Fibroblast of mammary gland (primary cell): ENCODE results near the gene GSK3B.
"Not testable (repeated sequence)": the region's sequence is repeated elsewhere in the genome, so short reads cannot be mapped to it uniquely, and the experiment has no call there.

Source experiments
- DNase-seq: peaks from one replicate; pipeline ENCODE4 v3.0.0-alpha.2; 2010; ENCODE audit warnings: low read depth
- H3K4me3 ChIP-seq: 2 replicates; pipeline ENCODE4 v1.5.1; 2011; ENCODE audit warnings: low read depth, mild to moderate bottlenecking, low read length, moderate library complexity; ENCODE audit not compliant: control insufficient read depth
- TF ChIP-seq, protein P1 (sequence below): conservative IDR thresholded peaks from 2 replicates; pipeline ENCODE4 v1.5.1; 2011; ENCODE audit warnings: low read depth, low read length, inconsistent platforms; ENCODE audit not compliant: control insufficient read depth, insufficient read depth

GSK3B gene

DNA sequence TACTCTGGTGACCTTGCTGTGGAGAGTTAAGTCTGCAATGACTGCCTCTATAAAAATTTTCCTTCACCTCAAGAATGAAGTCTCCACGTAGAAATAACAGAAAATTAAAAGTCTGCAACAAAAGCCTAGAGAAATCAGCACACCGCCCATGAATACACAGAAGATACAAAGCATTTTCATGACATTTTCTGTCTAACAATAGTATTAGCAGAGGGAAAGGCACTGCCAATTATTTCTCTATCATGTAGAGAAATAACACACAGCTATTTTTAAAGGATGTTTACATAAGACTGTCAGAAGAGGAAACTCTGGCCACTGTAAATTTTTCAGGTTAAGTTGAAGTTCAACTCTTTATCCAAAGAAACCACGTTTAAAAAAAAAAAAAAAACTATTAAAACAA, 80.8 kb downstream of the GSK3B start:
- no peak overlapping the region for H3K4me3 ChIP-seq
- TF ChIP-seq, protein P1, sequence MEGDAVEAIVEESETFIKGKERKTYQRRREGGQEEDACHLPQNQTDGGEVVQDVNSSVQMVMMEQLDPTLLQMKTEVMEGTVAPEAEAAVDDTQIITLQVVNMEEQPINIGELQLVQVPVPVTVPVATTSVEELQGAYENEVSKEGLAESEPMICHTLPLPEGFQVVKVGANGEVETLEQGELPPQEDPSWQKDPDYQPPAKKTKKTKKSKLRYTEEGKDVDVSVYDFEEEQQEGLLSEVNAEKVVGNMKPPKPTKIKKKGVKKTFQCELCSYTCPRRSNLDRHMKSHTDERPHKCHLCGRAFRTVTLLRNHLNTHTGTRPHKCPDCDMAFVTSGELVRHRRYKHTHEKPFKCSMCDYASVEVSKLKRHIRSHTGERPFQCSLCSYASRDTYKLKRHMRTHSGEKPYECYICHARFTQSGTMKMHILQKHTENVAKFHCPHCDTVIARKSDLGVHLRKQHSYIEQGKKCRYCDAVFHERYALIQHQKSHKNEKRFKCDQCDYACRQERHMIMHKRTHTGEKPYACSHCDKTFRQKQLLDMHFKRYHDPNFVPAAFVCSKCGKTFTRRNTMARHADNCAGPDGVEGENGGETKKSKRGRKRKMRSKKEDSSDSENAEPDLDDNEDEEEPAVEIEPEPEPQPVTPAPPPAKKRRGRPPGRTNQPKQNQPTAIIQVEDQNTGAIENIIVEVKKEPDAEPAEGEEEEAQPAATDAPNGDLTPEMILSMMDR: no peak
- no peak for DNase-seq

DNA sequence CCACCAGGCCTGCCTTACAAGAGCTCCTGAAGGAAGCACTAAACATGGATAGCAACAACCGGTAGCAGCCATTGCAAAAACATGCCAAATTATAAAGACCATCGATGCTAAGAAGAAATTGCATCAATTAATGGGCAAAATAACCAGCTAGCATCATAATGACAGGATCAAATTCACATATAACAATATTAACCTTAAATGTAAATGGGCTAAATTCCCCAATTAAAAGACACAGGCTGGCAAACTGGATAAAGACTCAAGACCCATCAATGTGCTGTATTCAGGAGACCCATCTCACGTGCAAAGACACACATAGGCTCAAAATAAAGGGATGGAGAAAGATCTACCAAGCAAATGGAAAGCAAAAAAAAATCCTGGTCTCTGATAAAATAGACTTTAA, 88.5 kb downstream of the GSK3B start:
- not testable (repeated sequence) for H3K4me3 ChIP-seq, DNase-seq

DNA sequence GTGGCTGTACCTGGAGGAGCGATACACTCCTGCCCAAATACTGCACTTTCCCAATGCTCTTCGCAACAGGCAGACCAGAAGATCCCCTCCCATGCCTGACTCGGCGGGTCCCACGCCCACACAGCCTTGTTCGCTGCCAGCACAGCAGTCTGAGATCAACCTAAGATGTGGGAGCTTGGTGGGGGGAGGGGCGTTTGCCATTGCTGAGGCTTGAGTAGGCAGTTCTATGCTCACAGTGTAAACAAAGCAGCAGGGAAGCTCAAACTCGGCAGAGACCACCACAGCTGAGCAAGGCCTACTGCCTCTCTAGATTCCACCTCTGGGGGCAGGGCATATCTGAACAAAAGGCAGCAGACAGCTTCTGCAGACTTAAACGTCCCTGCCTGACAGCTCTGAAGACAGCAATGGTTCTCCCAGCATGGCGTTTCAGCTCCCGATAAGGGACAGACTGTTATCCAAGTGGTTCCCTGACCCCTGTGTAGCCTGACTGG, 90.2 kb downstream of the GSK3B start:
- peak; percentile 62 for DNase-seq

DNA sequence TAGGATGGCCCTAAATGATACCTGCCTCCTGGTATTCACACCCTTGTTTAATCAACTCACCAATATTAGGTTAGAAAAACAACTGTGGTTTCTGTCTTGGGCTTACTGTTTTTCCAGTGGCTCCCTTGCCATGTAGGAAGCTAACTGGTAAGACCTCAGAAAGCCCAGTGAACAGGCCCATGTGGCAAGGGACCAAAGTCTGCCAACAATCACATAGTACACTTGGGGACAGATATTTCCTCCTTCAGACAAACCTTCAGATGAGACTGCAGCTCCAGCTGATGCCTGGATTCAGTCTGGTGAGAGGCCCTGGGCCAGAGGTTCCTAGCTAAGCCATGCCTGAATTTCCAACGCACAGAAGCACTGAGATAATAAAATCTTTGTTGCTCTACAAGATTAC, 96.1 kb downstream of the GSK3B start:
- H3K4me3 ChIP-seq: no peak overlapping the region
- no peak for DNase-seq
- TF ChIP-seq, protein P1: no peak

More for the DNA sequence above, 90.2 kb downstream of the GSK3B start:
- H3K4me3 ChIP-seq: not testable (repeated sequence)

DNA sequence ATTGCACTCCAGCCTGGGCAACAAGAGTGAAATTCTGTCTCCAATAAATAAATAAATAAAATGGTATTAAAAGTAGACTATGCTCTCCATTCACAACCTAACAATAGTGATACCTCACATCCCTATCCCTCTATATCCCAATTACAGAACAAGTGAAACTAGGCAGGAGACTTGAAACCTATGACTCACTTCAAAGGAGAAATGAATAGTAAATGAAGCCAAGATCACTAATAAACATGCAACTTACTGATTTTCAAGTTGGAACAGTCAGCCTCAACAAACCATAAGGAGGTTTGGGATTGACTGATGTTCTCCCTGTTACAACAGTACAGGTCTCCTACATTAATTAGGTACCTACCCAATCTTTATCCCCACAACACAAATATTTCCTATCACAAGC, 103.4 kb downstream of the GSK3B start:
- TF ChIP-seq, protein P1: no peak
- no peak overlapping the region for H3K4me3 ChIP-seq
- DNase-seq: peak; percentile 57

DNA sequence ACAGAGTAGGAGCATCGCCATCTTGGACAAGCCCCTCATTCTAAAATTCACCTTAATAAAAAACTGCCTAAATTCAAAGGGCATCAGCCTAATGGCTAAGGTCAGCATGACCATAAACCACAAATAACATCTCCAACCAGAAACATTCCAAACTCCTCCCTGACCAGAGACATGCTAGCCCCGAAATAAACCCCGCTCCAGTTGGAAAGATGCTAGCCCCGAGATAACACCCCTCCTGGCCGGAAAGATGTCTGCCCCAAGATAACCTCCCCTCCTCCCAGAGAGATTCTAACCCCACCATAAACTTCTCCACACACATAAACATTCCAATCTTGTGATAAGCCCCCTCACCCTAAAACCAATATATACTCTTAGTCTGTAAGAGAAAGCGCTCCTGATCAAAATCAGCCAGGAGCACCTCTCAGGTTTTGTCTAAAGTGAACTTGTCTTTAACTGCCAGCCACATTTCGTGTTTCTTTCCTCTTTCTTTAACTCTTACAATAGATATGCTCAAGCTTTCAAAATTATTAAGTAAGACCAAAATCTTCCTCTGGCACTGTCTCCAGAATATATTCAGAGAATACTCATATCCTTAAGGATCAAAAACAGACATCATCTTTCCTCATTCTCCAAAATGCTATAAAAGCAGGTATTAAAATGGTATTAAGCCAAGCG, 104.1 kb downstream of the GSK3B start:
- DNase-seq: no peak

DNA sequence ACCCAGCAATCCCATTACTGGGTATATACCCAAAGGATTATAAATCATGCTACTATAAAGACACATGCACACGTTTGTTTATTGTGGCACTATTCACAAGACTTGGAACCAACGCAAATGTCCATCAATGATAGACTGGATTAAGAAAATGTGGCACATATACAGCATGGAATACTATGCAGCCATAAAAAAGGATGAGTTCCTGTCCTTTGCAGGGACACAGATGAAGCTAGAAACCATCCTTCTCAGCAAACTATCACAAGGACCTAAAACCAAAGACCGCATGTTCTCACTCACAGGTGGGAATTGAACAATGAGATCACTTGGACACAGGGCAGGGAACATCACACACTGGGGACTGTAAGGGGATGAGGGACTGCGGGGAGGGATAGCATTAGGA, 107.4 kb downstream of the GSK3B start:
- DNase-seq, H3K4me3 ChIP-seq: not testable (repeated sequence)

More for the DNA sequence above, 104.1 kb downstream of the GSK3B start:
- TF ChIP-seq, protein P1: no peak
- H3K4me3 ChIP-seq: no peak overlapping the region

DNA sequence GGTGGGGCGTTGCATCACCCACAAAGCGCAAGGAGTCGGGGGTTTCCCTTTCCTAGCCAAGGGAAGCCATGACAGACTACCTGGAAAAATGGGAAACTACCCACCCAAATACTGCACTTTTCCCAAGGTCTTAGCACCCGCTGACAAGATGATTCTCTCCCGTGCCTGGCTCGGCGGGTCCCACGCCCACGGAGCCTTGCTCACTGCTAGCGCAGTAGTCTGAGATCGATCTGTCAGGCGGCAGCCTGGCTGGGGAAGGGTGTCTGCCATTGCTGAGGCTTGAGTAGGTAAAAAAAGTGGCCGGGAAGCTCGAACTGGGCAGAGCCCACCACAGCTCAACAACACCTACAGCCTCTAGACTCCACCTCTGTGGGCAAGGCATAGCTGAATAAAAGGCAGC, 112.9 kb downstream of the GSK3B start:
- no peak overlapping the region for H3K4me3 ChIP-seq
- TF ChIP-seq, protein P1: no peak
- no peak for DNase-seq
